ENCODE data around the gene SIGLEC7.

Gene SIGLEC7

GRCh38 chr19:51142119-51142518 is at the start of gene SIGLEC7:
Gene SIGLEC7, plus strand, starts transcription at chr19:51142301. Its CDS starts 69 bp downstream, at chr19:51142370.
- DNase-seq: no peak

DNA sequence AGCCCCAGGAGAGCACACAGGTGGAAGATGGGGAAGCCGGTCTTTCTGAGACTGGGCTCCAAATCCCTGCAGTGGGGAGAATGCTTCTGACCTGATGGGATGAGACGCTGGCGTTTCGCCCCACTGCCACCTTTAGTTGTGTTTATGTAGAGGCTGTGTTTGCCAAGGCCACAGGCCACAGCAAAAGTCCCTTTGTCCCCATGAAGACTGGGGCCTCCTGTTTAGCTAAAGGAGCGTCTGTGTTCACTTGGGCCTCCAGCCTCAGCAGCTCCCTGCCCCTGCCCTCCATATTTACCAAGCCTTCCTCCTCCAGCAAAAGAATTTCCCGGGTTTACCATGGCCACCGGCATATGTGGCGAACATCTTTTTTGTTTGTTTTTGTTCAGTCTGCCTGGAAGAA is 49.0 kb upstream of the SIGLEC7 start:
- no peak for DNase-seq

- no peak for DNase-seq
Observed at GRCh38 chr19:51093510-51094345, 48.4 kb upstream of the SIGLEC7 start.

DNA sequence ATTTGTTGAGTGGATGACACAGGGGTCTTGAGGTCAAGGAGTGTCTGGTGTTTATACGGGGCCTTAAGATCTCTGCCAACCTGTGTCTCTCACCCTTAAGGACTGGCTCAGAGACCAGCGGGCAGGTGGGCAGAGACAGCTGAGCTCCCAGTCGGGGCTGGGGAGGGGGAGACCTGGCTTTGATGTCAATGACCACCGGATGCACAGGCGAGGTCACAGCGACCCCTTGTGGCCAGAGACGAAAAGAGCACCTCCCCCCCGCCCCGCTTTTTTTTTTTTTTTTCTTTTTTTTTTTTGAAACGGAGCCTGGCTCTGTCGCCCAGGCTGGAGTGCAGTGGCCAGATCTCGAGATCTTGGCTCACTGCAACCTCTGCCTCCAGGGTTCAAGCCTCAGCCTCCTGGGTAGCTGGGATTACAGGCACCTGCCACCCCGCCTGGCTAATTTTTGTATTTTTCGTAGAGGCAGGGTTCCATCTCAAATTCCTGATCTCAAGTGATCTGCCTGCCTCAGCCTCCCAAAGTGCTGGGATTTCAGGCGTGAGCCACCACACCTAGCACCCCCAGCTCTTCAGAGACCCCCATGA is 47.3 kb upstream of the SIGLEC7 start:
- peak; percentile 46 for DNase-seq

- DNase-seq: no peak
Observed at GRCh38 chr19:51096473-51097165, 45.5 kb upstream of the SIGLEC7 start.

DNA sequence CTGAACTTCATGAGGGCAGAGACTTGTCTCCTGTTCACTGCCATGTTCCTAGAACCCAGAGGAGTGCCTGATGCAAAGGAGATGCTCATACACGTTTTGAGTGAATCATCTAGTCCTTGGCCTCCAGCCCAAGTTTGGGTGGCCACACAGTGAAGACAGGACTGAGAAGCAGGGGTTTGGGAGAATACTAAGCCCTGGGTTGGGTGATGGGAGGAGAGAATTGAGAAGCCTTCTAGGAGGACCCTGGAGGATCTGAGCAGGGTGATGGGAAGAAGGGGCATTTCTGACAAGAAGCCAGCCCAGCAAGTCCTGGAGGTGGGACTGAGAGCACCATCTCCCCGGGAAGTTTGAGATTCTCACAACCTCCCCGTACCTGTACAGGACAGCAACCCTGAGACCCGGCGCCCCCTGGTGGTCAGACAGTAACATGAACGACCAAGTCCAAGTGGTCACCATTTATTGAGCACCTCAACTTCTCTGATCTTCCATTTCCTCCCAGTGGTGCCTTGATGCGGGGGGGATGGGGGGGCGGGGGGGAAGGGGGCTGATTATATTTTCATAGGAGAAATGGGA is 44.8 kb upstream of the SIGLEC7 start:
- DNase-seq: peak; percentile 66

DNA sequence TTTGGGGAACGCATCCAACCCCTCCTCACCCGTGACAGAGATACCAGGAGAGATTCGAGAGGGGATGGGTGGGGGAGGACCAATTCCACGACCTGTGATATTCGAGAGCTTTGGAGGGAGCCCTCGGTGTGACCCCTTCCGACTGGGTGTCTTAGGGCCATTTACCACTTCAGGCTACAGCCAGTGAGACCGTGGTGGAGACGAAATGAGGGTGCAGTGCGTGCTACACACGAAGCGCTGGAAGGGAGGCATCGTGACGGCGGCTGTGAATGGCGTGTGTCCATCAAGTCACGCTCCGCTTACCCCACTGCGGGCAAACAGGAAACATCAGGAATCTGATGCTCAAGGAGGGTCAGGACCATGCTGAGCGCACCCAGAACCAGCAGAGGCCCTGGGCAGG is 44.3 kb upstream of the SIGLEC7 start:
- DNase-seq: no peak

GRCh38 chr19:51098365-51099046 is 43.6 kb upstream of the SIGLEC7 start:
- no peak for DNase-seq

GRCh38 chr19:51099047-51099382 is 43.1 kb upstream of the SIGLEC7 start:
- DNase-seq: no peak

GRCh38 chr19:51100601-51101000 is 41.5 kb upstream of the SIGLEC7 start:
- DNase-seq: no peak

- DNase-seq: no peak
Observed at GRCh38 chr19:51101171-51101865, 40.8 kb upstream of the SIGLEC7 start.

GRCh38 chr19:51102991-51103390 is 39.1 kb upstream of the SIGLEC7 start:
- no peak for DNase-seq

- DNase-seq: no peak
Observed at GRCh38 chr19:51103926-51104341, 38.2 kb upstream of the SIGLEC7 start.

GRCh38 chr19:51107406-51108065 is 34.6 kb upstream of the SIGLEC7 start:
- no peak for DNase-seq

DNA sequence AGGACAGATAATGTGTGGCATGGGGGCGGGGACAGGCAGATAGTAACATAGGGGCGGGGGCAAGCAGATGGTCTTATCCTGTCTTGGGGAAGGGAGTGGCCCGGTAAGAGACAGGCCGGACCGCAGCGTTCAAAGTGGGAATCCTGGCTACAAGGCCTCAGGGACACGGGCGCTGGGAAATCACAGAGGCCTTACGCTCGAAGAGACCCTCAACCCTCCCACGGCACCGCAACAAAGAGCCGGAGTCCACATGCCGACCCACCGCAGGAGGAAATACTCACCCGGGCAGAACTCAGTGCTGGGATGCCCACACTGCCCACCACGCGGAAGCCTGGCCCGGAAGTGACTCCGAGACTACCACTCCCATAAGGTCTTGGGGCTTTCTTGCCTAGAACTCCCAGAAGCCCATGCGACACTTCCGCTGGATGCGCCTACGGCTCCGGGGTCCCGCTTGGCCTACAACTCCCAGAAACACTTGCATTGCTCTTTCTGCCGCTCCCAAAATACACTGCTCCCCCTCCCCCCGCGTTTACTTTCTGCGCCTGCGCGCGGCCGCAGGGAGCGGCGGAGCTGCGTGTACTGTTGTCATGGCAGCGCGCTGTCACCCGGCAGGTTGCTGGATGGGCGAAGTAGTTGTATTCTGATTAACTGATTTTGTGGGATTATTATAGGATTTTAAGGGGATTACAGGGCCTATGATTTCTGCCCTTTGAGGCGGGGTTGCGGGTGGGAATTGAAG is 33.9 kb upstream of the SIGLEC7 start, which contains the start of gene CTU1:
Gene CTU1 (minus strand): TSS at position 344 of the 739 bp plus-strand sequence. CDS start 3,840 bp downstream, outside the sequence.
- peak; percentile 99 for DNase-seq

- no peak for DNase-seq
Observed at GRCh38 chr19:51108805-51109146, 33.3 kb upstream of the SIGLEC7 start.

GRCh38 chr19:51110666-51110971 is 31.5 kb upstream of the SIGLEC7 start:
- no peak for DNase-seq

GRCh38 chr19:51111606-51112005 is 30.5 kb upstream of the SIGLEC7 start:
- DNase-seq: peak; percentile 14

GRCh38 chr19:51114087-51114729 is 27.9 kb upstream of the SIGLEC7 start:
- DNase-seq: no peak

DNA sequence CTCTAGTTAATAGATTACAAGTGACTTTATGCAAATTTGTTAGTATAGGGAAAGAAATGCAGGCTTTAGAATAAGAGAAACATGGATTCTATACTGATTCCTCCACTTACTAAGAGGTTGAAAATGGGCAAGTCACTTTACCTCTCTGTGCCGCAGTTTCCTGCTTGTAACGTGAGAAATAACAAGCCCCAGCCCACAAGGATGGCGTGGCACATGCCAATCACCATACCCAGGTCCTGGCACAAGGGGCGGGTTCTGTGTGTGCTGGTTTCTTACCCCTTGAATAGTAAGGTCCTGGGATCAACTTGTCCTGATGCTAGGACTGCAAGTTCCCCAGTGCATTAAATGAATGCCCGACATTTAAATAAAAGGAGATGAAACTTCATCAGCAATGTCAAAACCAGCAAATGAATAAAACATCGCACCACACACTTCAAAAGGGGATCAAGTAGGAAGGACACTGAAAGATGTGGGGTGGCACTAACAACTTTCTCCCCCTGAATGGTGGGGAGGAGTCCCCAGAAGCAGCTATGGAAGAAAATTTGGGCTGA is 25.3 kb upstream of the SIGLEC7 start:
- DNase-seq: no peak
